Renal cortex interstitium (tissue), 11 donors: ENCODE measurements around the gene JADE2. TPM values are rescaled to one million over a fixed set of nuclear protein-coding genes. Genes with fewer than 3 reads are reported as not detected.
"Not testable (repeated sequence)": the region's sequence is repeated elsewhere in the genome, so short reads cannot be mapped to it uniquely, and the experiment has no call there.

ENCODE experiments used
- DNase-seq, 11 donors: peaks; one replicate each; pipeline ENCODE4 v3.0.0-alpha.2; 2013; ENCODE audit warnings: low read depth in 9 of 11, low spot score in 4 of 11; ENCODE audit errors: extremely low read depth in 1 of 11
- polyA plus RNA-seq, 3 donors: library from polyadenylated mRNA; unstranded; fragments of 120-200 nt; gene quantifications; one replicate each; pipeline ENCODE4 v1.2.1, GENCODE V29; 2013; ENCODE audit not compliant: insufficient read length in 3 of 3

JADE2 gene
- polyA plus RNA-seq, 3 donors = 9.3 to 16.5 (median 10.6) TPM

GRCh38 chr5:134577796-134578577 lies 52.5 kb downstream of the JADE2 start:
- DNase-seq = peak in 9 of 11 donors; percentile 60 to 81 (median 69)

DNA sequence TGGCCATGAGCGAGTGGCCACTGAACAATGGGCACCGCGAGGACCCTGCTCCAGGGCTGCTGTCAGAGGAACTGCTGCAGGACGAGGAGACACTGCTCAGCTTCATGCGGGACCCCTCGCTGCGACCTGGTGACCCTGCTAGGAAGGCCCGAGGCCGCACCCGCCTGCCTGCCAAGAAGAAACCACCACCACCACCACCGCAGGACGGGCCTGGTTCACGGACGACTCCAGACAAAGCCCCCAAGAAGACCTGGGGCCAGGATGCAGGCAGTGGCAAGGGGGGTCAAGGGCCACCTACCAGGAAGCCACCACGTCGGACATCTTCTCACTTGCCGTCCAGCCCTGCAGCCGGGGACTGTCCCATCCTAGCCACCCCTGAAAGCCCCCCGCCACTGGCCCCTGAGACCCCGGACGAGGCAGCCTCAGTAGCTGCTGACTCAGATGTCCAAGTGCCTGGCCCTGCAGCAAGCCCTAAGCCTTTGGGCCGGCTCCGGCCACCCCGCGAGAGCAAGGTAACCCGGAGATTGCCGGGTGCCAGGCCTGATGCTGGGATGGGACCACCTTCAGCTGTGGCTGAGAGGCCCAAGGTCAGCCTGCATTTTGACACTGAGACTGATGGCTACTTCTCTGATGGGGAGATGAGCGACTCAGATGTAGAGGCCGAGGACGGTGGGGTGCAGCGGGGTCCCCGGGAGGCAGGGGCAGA lies 53.3 kb downstream of the JADE2 start:
- DNase-seq = no peak

DNA sequence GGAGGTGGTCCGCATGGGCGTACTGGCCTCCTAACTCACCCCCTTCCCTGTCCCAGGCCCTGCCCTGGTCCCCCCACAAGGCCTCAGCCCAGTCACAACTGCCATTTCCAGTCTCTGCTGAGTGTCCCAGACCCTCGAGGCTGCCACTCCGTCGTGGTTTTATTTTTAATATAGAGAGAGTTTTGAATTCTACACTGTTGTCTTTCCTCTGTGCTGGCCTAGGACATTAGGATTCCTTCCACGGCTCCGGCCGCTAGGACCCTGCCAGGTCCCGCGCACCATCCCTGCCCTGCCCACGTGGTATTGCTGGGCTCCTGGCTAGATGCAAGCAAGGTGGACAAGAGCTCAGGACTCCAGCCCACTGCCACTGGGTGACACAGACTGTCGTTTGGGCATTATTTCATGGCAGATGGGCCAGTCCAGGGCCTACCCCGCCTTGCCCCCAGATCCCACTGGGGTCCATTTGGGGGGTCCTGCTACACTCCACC lies 53.9 kb downstream of the JADE2 start:
- no peak for DNase-seq

DNA sequence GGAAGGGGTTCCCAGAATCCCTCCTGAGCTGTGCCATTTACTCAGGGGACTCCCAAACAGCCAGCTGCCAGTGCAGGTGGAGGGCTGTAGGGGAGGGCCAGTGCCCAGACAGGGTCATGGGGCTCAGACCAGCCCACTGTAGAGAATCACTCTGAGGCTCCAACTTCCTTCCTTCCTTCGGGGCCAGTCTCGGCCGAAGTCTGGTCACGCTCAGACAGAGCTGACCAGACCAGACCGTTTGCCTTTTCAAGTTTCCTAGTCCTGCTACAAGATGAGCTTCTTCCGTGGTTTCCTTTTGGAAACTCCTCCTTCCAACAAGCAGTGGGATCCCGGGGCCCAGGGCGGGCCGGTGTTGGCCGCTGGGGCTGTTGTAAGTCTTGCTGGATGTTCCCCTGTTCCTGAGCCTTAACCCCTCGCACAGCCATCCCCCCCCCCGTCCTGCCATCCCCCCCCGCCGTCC lies 54.6 kb downstream of the JADE2 start:
- DNase-seq = no peak

GRCh38 chr5:134581241-134581981 lies 55.9 kb downstream of the JADE2 start:
- DNase-seq = no peak

DNA sequence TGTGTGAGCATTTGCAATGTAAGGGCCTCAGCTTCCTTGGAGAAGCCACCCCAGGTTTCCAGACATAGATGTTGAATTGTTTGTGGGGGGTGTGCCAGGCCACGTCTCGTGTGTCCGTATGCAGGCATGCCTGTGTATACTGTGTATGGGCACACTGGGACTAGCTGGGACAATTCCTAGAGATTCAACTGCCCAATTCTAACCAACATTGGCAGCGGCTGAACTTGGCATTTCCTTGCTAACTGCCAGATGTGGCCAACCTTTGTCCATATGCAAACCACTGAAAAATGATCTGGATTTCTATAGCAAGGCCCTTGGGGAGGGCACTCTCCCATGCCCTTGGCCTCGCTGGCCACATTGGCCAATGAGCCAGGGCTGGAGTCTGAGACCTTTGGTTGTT lies 56.8 kb downstream of the JADE2 start:
- DNase-seq = no peak

- no peak for DNase-seq
These were observed 57.5 kb downstream of the JADE2 start for GRCh38 chr5:134582941-134583340.

DNA sequence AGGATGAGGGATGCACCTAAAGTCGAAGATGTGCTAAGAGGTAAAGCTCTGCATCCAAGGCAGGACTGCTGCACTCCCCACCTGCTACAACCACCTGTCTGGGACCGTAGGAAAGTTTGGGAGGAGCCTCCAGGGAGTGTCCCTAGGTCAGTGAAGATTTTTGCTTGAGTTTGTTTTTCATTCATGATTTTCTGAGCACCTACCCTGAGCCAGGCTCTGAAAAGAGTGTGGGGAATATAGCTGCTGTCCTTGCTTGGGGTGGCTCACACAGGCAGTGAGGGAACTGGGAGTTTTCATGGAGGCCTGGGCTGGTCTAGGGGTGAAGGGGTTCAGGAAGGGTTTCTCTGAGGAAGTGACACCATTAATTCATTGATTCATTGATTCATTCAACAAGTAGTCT lies 58.3 kb downstream of the JADE2 start:
- DNase-seq = no peak

- no peak for DNase-seq
These were observed 59.2 kb downstream of the JADE2 start for GRCh38 chr5:134584662-134585061.

DNA sequence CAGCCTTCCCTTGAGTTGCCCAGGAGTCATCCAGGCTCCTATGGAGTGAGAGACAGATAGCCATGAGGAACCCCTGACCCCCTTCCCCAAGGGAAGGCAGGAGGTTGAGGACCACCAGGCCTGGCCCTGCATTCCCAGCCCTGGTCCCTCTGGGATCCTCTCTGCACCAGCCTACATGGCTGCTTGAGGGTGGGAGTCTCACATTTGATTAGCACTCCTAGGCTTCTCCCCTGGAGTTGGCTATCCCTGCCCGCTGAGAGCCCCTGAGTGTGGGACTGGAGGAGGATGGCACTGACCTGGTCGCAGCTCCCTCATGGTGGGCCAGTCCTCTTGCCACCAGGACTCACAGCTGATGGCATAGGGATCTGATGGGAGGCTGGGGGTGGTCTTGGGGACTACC lies 60.5 kb downstream of the JADE2 start:
- no peak for DNase-seq

DNA sequence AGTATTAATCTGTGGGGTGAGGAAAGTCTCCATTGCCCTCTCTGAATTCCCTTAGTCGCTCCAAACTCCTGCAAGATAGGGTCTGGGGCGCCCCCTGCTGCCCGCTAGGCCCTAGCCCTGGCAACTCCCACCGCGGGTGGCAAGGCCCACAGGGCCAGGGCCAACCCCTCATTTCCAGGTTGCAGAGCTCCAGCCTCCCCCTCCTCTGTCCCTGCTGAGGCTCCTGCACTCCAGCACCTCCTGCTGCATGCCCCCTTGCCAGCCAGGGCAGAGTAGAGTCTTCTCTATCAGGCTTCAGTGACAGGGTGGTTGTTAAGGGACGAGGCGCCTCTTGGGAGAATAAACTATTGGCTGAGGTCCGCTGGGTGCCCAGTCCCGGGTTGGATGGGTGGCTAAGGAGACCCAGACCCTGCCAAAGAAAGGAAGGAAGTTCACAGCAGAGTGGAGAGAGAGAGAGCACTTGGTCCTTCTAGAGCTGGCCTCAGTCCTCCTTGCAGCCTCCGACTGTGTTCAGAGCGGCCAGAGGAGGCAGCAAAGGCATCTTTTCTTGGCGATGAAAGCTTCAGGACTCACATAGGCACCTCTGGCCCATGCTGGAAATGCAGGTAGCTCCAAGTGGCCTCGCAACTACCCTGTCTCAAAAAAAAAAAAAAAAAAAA lies 61.5 kb downstream of the JADE2 start:
- DNase-seq = peak in 5 of 11 donors; percentile 28 to 50 (median 36)

GRCh38 chr5:134590992-134591659 lies 65.7 kb downstream of the JADE2 start:
- DNase-seq = no peak

- no peak for DNase-seq
These were observed 66.8 kb downstream of the JADE2 start for GRCh38 chr5:134592141-134592746.

DNA sequence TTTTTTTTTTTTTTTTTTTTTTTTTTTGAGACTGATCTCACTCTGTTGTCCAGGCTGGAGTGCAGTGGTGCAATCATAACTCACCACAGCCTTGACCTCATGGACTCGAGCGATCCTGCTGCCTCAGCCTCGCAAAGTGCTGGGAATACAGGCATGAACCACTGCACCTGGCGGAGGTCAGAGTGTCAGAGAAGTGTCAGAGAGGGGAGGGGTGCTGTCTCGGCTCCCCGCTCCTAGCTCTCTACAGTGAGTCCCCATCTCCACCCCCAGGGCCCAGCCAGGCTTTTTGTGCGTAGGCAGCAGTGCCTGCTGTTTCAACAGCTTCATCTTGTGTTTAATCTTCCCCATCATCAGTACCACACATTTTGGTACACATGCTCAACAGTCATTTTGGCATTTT lies 68.9 kb downstream of the JADE2 start:
- no peak for DNase-seq

- DNase-seq = no peak
These were observed 69.5 kb downstream of the JADE2 start for GRCh38 chr5:134594797-134595457.

DNA sequence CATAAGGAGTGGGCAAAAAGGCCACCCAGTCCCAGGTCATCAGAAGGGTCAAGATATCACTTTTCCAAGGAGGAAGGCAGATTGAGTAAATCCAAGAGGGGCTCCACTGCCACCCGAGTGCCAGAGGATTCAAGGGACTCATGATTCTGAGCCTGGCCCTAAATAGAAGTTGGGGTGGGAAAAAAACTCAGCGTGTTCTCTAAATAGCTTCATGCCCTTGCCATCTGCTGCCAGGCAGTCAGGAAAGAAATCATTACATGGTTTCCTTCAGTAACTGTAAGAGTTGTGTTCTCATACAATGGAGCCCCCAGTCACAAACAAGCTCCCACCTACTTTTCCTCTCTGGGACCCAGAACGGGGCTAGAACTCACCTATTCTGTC lies 70.0 kb downstream of the JADE2 start:
- no peak for DNase-seq

DNA sequence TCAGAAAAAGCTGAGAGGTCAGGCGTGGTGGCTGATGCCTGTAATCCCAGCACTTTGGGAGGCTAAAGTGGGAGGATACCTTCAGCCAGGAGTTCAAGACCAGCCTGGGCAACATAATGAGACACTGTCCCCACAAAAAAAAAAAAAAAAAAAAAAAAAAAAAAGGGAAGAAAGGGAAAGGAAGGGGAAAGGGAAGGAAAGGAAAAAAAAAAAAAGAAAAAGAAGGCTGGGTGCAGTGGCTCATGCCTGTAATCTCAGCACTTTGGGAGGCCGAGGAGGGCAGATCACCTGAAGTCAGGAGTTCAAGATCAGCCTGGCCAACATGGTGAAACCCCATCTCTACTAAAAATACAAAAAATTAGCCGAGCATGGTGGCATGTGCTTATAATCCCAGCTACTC lies 74.3 kb downstream of the JADE2 start:
- not testable (repeated sequence) for DNase-seq

- no peak for DNase-seq
These were observed 75.1 kb downstream of the JADE2 start for GRCh38 chr5:134600600-134600999.
